Measurements from ENCODE around the gene BCL2.

Gene BCL2

GRCh38 chr18:63152096-63152495, 167.5 kb downstream of the BCL2 start:
- no peak for TF ChIP-seq EP300 (IDR thresholded peaks at IDR 0.05; ENCODE audit: borderline replicate concordance)
- no peak for TF ChIP-seq YY1 (IDR thresholded peaks at IDR 0.05; ENCODE audit: low read depth)
- no peak for TF ChIP-seq TEAD4 (IDR thresholded peaks at IDR 0.05)
- TF ChIP-seq EGR1 (IDR thresholded peaks at IDR 0.05) = no peak
- TF ChIP-seq CREB1 (IDR thresholded peaks at IDR 0.05; ENCODE audit: low read depth) = no peak
- no peak for TF ChIP-seq TCF12 (IDR thresholded peaks at IDR 0.05; ENCODE audit: low read depth)
- TF ChIP-seq, protein P1, sequence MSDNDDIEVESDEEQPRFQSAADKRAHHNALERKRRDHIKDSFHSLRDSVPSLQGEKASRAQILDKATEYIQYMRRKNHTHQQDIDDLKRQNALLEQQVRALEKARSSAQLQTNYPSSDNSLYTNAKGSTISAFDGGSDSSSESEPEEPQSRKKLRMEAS (IDR thresholded peaks at IDR 0.05) = no peak
- no peak for TF ChIP-seq FOXM1 (IDR thresholded peaks at IDR 0.05; ENCODE audit: borderline replicate concordance, low read depth)
- no peak for TF ChIP-seq ZBTB7A (IDR thresholded peaks at IDR 0.05; ENCODE audit: low read depth)
- TF ChIP-seq CEBPB (IDR thresholded peaks at IDR 0.05) = no peak
- TF ChIP-seq, protein P2, sequence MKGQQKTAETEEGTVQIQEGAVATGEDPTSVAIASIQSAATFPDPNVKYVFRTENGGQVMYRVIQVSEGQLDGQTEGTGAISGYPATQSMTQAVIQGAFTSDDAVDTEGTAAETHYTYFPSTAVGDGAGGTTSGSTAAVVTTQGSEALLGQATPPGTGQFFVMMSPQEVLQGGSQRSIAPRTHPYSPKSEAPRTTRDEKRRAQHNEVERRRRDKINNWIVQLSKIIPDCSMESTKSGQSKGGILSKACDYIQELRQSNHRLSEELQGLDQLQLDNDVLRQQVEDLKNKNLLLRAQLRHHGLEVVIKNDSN (IDR thresholded peaks at IDR 0.05) = no peak
- no peak for TF ChIP-seq RAD21 (IDR thresholded peaks at IDR 0.05; ENCODE audit: low read depth)
- TF ChIP-seq REST (IDR thresholded peaks at IDR 0.05; ENCODE audit: low read depth) = no peak
- TF ChIP-seq TAF1 (IDR thresholded peaks at IDR 0.05; ENCODE audit: low read depth) = no peak
- TF ChIP-seq NFIC (IDR thresholded peaks at IDR 0.05) = no peak

- TF ChIP-seq EP300 (IDR thresholded peaks at IDR 0.05; ENCODE audit: borderline replicate concordance) (no peak), TCF12 (IDR thresholded peaks at IDR 0.05; ENCODE audit: low read depth) (no peak), RAD21 (IDR thresholded peaks at IDR 0.05; ENCODE audit: low read depth) (no peak), ZBTB7A (IDR thresholded peaks at IDR 0.05; ENCODE audit: low read depth) (no peak), TEAD4 (IDR thresholded peaks at IDR 0.05) (no peak), YY1 (IDR thresholded peaks at IDR 0.05; ENCODE audit: low read depth) (no peak), CREB1 (IDR thresholded peaks at IDR 0.05; ENCODE audit: low read depth) (no peak)
- TF ChIP-seq, protein P2 (IDR thresholded peaks at IDR 0.05) = no peak
These were observed 168.0 kb downstream of the BCL2 start for GRCh38 chr18:63151539-63151938.

DNA sequence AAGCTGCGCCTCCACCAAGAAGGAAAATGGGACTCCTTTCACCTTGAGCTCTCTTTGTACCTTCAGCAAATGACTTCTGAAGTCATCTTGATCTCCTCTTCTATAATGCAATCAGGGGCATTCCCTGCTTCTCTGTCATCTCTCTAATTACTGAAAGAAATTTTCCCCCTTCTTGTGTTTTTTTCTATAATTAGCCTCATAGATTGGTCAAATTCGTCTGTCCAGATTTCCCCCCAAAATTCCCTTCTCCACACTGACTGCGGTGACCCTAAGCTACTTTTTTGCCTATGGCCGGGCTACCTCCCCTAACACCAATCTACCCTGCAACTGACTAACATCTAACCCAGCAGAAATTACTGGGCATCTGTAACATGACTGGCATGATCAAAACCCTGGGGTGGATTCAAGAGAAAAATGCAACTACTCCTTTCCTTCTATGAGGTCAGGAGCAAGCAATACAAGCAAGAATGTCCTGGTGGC, 168.6 kb downstream of the BCL2 start:
- TF ChIP-seq TCF12 (IDR thresholded peaks at IDR 0.05; ENCODE audit: low read depth) (no peak), YY1 (IDR thresholded peaks at IDR 0.05; ENCODE audit: low read depth) (no peak), EP300 (IDR thresholded peaks at IDR 0.05; ENCODE audit: borderline replicate concordance) (no peak), CREB1 (IDR thresholded peaks at IDR 0.05; ENCODE audit: low read depth) (no peak), RAD21 (IDR thresholded peaks at IDR 0.05; ENCODE audit: low read depth) (no peak)
- TF ChIP-seq, protein P2 (IDR thresholded peaks at IDR 0.05) = no peak

GRCh38 chr18:63150326-63150725, 169.2 kb downstream of the BCL2 start:
- no peak for TF ChIP-seq NFIC (IDR thresholded peaks at IDR 0.05)
- TF ChIP-seq, protein P1 (IDR thresholded peaks at IDR 0.05) = no peak
- TF ChIP-seq TCF12 (IDR thresholded peaks at IDR 0.05; ENCODE audit: low read depth) = no peak
- no peak for TF ChIP-seq ZBTB7A (IDR thresholded peaks at IDR 0.05; ENCODE audit: low read depth)
- TF ChIP-seq, protein P2 (IDR thresholded peaks at IDR 0.05) = no peak
- no peak for TF ChIP-seq TAF1 (IDR thresholded peaks at IDR 0.05; ENCODE audit: low read depth)
- no peak for TF ChIP-seq TEAD4 (IDR thresholded peaks at IDR 0.05)
- no peak for TF ChIP-seq EP300 (IDR thresholded peaks at IDR 0.05; ENCODE audit: borderline replicate concordance)
- TF ChIP-seq CEBPB (IDR thresholded peaks at IDR 0.05) = no peak
- no peak for TF ChIP-seq YY1 (IDR thresholded peaks at IDR 0.05; ENCODE audit: low read depth)
- TF ChIP-seq FOXM1 (IDR thresholded peaks at IDR 0.05; ENCODE audit: borderline replicate concordance, low read depth) = no peak
- no peak for TF ChIP-seq EGR1 (IDR thresholded peaks at IDR 0.05)
- TF ChIP-seq RAD21 (IDR thresholded peaks at IDR 0.05; ENCODE audit: low read depth) = no peak
- no peak for TF ChIP-seq REST (IDR thresholded peaks at IDR 0.05; ENCODE audit: low read depth)
- TF ChIP-seq CREB1 (IDR thresholded peaks at IDR 0.05; ENCODE audit: low read depth) = no peak

- no peak for TF ChIP-seq RAD21 (IDR thresholded peaks at IDR 0.05; ENCODE audit: low read depth)
- TF ChIP-seq EP300 (IDR thresholded peaks at IDR 0.05; ENCODE audit: borderline replicate concordance) = no peak
- TF ChIP-seq, protein P2 (IDR thresholded peaks at IDR 0.05) = no peak
- no peak for TF ChIP-seq NFIC (IDR thresholded peaks at IDR 0.05)
- no peak for TF ChIP-seq CEBPB (IDR thresholded peaks at IDR 0.05)
- no peak for TF ChIP-seq TCF12 (IDR thresholded peaks at IDR 0.05; ENCODE audit: low read depth)
- TF ChIP-seq TEAD4 (IDR thresholded peaks at IDR 0.05) = no peak
- TF ChIP-seq REST (IDR thresholded peaks at IDR 0.05; ENCODE audit: low read depth) = no peak
- TF ChIP-seq, protein P1 (IDR thresholded peaks at IDR 0.05) = no peak
- no peak for TF ChIP-seq CREB1 (IDR thresholded peaks at IDR 0.05; ENCODE audit: low read depth)
- TF ChIP-seq YY1 (IDR thresholded peaks at IDR 0.05; ENCODE audit: low read depth) = no peak
- TF ChIP-seq EGR1 (IDR thresholded peaks at IDR 0.05) = no peak
- no peak for TF ChIP-seq ZBTB7A (IDR thresholded peaks at IDR 0.05; ENCODE audit: low read depth)
- no peak for TF ChIP-seq TAF1 (IDR thresholded peaks at IDR 0.05; ENCODE audit: low read depth)
These were observed 170.3 kb downstream of the BCL2 start for GRCh38 chr18:63149302-63149587.

Measured in Ishikawa (cell line).